OCI-LY7 (cell line): ENCODE measurements around the gene SWSAP1.

ENCODE experiments used
- CTCF ChIP-seq: fragments of 200-600 bp; sonication (generic); conservative IDR thresholded peaks from 2 replicates; pipeline ENCODE4 v1.5.1; 2014; ENCODE audit warnings: mild to moderate bottlenecking, antibody characterized with exemption, low read length, moderate library complexity, mixed read lengths
- EZH2phosphoT487 ChIP-seq: fragments of 200-600 bp; sonication (generic); IDR thresholded peaks from 2 replicates; pipeline ENCODE4 v1.6.1; 2018; ENCODE audit warnings: low read depth, borderline replicate concordance, mild to moderate bottlenecking, mixed run types, antibody characterized with exemption, low read length, moderate library complexity, mixed read lengths

GRCh38 chr19:11361037-11361770 lies 13.3 kb upstream of the SWSAP1 start:
- TF ChIP-seq EZH2phosphoT487 (no peak), CTCF (no peak)
